Calu3 (cell line): Measurements from ENCODE around the gene SLC2A13. TPM values are rescaled to one million over a fixed set of nuclear protein-coding genes. Genes with fewer than 3 reads are reported as not detected.

ENCODE experiments used
- BruUV-seq: library from RNA; stranded (reverse); fragments of 400-500 nt; replicated peaks from 2 replicates; lab custom pipeline; 2021; lab: Mats Ljungman, UMichigan
- CTCF ChIA-PET: fragments of 300-600 bp; sonication (Branson Sonifier 250); formaldehyde crosslinking; loops from one replicate; lab custom pipeline; 2022; ENCODE audit warnings: antibody characterized with exemption; lab: Charles Lee
- DNase-seq: peaks from one replicate; pipeline ENCODE4 v3.0.0; 2022
- H3K27ac Mint-ChIP-seq: one replicate; pipeline ENCODE4 v1.8.0; 2022; ENCODE audit warnings: mixed read lengths; ENCODE audit not compliant: unreplicated experiment
- H3K27me3 Mint-ChIP-seq: one replicate; pipeline ENCODE4 v1.8.0; 2022; ENCODE audit warnings: mixed read lengths; ENCODE audit not compliant: unreplicated experiment
- H3K36me3 Mint-ChIP-seq: one replicate; pipeline ENCODE4 v1.8.0; 2022; ENCODE audit warnings: mild to moderate bottlenecking, moderate library complexity, mixed read lengths; ENCODE audit not compliant: insufficient read depth, unreplicated experiment
- H3K4me1 Mint-ChIP-seq: one replicate; pipeline ENCODE4 v1.8.0; 2022; ENCODE audit warnings: mild to moderate bottlenecking, low read depth, mixed read lengths; ENCODE audit not compliant: unreplicated experiment
- H3K4me3 Mint-ChIP-seq: one replicate; pipeline ENCODE4 v1.8.0; 2022; ENCODE audit warnings: mild to moderate bottlenecking, low read depth, moderate library complexity, mixed read lengths; ENCODE audit not compliant: unreplicated experiment
- H3K9me3 Mint-ChIP-seq: one replicate; pipeline ENCODE4 v1.8.0; 2022; ENCODE audit warnings: low read depth, mixed read lengths; ENCODE audit not compliant: unreplicated experiment
- intact Hi-C: fragments of 100-400 bp; cut with micrococcal nuclease; formaldehyde crosslinking; loops from one replicate; pipeline ENCODE4 v1.10.0; 2022; ENCODE audit not compliant: unreplicated experiment
- total RNA-seq: library from RNA; stranded (reverse); gene quantifications from 2 replicates; pipeline ENCODE4 v1.2.3, GENCODE V29; 2022
- TF ChIP-seq, protein P1 (sequence below): fragments of 200-600 bp; IDR thresholded peaks from one replicate; pipeline ENCODE4 v1.8.0; 2022; ENCODE audit warnings: antibody characterized with exemption; ENCODE audit not compliant: unreplicated experiment

Gene SLC2A13
- total RNA-seq, 1 experiment from 2014 or later = 9.4 TPM

DNA sequence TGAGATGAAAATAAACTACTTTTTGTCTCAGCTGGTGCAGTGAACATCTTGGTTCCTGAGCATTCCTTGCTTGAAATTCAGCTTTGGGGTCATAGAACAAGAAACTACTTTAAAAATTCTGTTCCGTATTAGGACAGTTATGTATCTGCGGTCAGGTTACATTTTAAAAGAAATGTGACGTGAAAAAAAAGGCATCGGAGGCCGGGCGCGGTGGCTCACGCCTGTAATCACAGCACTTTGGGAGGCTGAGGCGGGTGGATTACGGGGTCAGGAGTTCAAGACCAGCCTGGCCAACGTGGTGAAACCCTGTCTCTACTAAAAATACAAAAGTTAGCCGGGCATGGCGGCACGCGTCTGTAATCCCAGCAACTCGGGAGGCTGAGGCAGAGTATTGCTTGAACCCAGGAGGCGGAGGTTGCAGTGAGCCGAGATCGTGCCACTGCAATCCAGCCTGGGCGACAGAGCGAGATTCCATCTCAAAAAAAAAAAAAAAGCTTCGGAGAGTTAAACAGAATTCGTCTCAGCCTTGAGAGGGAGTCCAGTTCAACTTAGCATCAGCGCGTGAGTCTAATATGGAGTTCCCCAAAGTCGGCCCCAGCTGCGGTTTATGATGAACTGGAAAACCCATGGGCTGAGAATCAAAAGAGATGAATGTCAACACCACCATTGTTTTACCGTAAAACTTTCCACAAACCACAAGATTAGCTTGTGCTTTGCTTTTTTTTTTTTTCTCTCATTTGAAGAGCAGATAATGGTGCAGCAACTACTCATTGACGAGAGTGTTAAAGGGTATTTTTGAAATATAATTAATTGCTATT, 2.1 kb upstream of the SLC2A13 start:
- peaks cover 21% of the 10 kb centered on the region for H3K36me3 Mint-ChIP-seq
- DNase-seq = no peak

DNA sequence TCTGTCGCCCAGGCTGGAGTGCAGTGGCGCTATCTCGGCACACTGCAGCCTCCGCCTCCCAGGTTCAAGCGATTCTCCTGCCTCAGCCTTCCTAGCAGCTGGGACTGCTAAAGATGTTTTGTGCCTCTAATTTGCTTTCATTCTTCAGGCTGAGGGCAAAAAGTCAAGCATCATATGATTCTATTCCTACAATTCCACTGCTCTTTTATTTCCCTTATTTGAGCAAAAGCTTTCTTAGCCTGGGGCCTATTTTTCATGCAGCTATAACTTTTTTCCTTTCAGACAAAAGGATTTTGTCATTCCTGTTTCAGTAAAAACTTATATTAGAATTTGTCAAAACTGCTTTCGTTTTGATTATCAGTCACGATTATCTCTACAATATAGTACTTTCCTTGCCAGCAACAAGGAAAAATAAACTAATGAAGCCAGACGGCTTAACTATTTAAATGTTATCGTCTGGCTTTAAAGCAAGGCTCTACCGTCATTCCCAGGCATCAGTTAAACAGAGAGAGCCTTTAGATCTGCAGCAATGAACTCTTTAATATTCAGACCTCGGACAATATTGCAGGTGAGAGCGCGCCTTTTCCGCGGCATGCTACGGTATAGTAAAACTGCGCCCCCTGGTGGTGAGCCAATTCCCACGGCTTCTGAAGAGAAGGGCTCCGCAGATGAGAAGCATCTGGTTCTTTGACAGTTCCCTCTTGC, 1.4 kb upstream of the SLC2A13 start:
- H3K36me3 Mint-ChIP-seq = peaks cover 21% of the 10 kb centered on the region
- TF ChIP-seq, protein P1, sequence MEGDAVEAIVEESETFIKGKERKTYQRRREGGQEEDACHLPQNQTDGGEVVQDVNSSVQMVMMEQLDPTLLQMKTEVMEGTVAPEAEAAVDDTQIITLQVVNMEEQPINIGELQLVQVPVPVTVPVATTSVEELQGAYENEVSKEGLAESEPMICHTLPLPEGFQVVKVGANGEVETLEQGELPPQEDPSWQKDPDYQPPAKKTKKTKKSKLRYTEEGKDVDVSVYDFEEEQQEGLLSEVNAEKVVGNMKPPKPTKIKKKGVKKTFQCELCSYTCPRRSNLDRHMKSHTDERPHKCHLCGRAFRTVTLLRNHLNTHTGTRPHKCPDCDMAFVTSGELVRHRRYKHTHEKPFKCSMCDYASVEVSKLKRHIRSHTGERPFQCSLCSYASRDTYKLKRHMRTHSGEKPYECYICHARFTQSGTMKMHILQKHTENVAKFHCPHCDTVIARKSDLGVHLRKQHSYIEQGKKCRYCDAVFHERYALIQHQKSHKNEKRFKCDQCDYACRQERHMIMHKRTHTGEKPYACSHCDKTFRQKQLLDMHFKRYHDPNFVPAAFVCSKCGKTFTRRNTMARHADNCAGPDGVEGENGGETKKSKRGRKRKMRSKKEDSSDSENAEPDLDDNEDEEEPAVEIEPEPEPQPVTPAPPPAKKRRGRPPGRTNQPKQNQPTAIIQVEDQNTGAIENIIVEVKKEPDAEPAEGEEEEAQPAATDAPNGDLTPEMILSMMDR = peak; percentile 63
- H3K4me3 Mint-ChIP-seq = peak overlapping the region; percentile 71
- no TSS peak for BruUV-seq
- no peaks in the 10 kb centered on the region for H3K9me3 Mint-ChIP-seq
- peak; percentile 85 for DNase-seq
- no peak overlapping the region for H3K27ac Mint-ChIP-seq
- CTCF ChIA-PET = interaction anchor here (5.4 kb wide), 1 partner anchor 96 kb away, joined by 29 read pairs; no protein-coding TSS in a partner anchor
- intact Hi-C loops = loop anchor here (1.0 to 10.0 kb wide), 4 partner anchors 75 to 522 kb away; no protein-coding TSS in a partner anchor
- H3K4me1 Mint-ChIP-seq = peaks cover 19% of the 10 kb centered on the region
- H3K27me3 Mint-ChIP-seq = no peaks in the 10 kb centered on the region

More for the DNA sequence above, 2.1 kb upstream of the SLC2A13 start:
- CTCF ChIA-PET = interaction anchor here (5.4 kb wide), 1 partner anchor 97 kb away, joined by 29 read pairs; no protein-coding TSS in a partner anchor
- H3K4me1 Mint-ChIP-seq = peaks cover 15% of the 10 kb centered on the region
- H3K9me3 Mint-ChIP-seq = no peaks in the 10 kb centered on the region
- intact Hi-C loops = loop anchor here (1.0 to 10.0 kb wide), 4 partner anchors 76 to 523 kb away; no protein-coding TSS in a partner anchor
- TF ChIP-seq, protein P1 = peak; percentile 8
- H3K27ac Mint-ChIP-seq = no peak overlapping the region
- peak overlapping the region; percentile 71 for H3K4me3 Mint-ChIP-seq
- H3K27me3 Mint-ChIP-seq = no peaks in the 10 kb centered on the region
- BruUV-seq = no TSS peak

DNA sequence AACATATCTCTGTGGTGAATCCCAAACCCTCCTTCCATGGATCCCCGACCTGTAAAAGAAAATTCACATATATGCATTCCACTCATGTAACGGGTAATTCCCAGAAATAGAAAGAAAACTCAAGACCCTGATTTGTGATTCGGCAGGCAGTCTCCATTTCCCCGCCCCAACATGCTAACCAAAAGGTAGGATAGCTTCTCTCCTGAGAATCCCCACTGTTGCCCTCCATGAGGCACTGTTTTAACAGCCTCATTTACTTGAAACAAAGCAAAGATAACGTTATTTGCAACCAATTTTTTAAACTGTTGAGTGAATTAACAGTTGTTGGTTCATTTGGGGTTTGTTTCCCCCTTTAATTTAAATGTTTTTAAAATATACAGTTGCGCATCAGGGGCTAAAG, 774 bp upstream of the SLC2A13 start:
- intact Hi-C loops = loop anchor here (1.0 to 10.0 kb wide), 4 partner anchors 74 to 522 kb away; no protein-coding TSS in a partner anchor
- TF ChIP-seq, protein P1 = no peak
- Mint-ChIP-seq H3K4me1 (peaks cover 23% of the 10 kb centered on the region), H3K27me3 (no peaks in the 10 kb centered on the region), H3K9me3 (no peaks in the 10 kb centered on the region), H3K36me3 (peaks cover 21% of the 10 kb centered on the region), H3K4me3 (peak overlapping the region; percentile 71), H3K27ac (peak overlapping the region; percentile 44)
- DNase-seq = no peak
- no TSS peak for BruUV-seq
- CTCF ChIA-PET = interaction anchor here (5.4 kb wide), 1 partner anchor 95 kb away, joined by 29 read pairs; no protein-coding TSS in a partner anchor

DNA sequence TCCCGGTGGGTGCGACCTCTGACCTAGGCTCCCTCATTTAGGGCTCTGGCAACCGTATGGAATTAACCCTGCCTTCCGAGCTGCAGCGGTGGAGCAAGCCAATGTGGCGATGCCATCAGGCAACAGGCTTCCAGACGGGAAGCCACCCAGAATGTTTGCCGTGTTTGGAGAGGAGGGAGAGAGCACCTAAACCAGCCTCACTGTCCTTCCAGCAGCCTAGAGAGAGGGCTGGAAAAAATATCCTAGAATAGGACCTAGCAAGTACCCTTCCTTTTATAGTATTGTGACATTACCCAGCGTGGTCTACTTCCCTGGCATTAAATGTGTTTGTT, 287 bp upstream of the SLC2A13 start:
- Mint-ChIP-seq H3K9me3 (no peaks in the 10 kb centered on the region), H3K27me3 (no peaks in the 10 kb centered on the region), H3K4me3 (peak overlapping the region; percentile 71), H3K4me1 (peaks cover 28% of the 10 kb centered on the region), H3K36me3 (peaks cover 21% of the 10 kb centered on the region), H3K27ac (peak overlapping the region; percentile 44)
- TF ChIP-seq, protein P1 = no peak
- no peak for DNase-seq
- no TSS peak for BruUV-seq
- CTCF ChIA-PET = interaction anchor here (5.4 kb wide), 1 partner anchor 95 kb away, joined by 29 read pairs; no protein-coding TSS in a partner anchor
- intact Hi-C loops = loop anchor here (2.0 to 10.0 kb wide), 3 partner anchors 74 to 521 kb away; no protein-coding TSS in a partner anchor
